Kidney glomerular epithelial cell (primary cell): ENCODE data around the gene CCDC68.
"Not testable (repeated sequence)": the region's sequence is repeated elsewhere in the genome, so short reads cannot be mapped to it uniquely, and the experiment has no call there.

ENCODE experiments used
- DNase-seq: peaks from one replicate; lab custom pipeline; 2025; lab: John Stamatoyannopoulos, UW

Gene CCDC68

GRCh38 chr18:54875063-54875462 lies 84.2 kb downstream of the CCDC68 start:
- DNase-seq, result no peak

- DNase-seq, result no peak
These were observed 85.4 kb downstream of the CCDC68 start for GRCh38 chr18:54873884-54874255.

GRCh38 chr18:54872681-54873080 lies 86.6 kb downstream of the CCDC68 start:
- no peak for DNase-seq

GRCh38 chr18:54871231-54871630 lies 88.0 kb downstream of the CCDC68 start:
- DNase-seq, result no peak

- DNase-seq, result no peak
These were observed 92.1 kb downstream of the CCDC68 start for GRCh38 chr18:54867131-54867530.

- DNase-seq, result no peak
These were observed 98.3 kb downstream of the CCDC68 start for GRCh38 chr18:54860941-54861340.

GRCh38 chr18:54859667-54860421 lies 99.4 kb downstream of the CCDC68 start:
- DNase-seq, result no peak

GRCh38 chr18:54857499-54857898 lies 101.8 kb downstream of the CCDC68 start:
- no peak for DNase-seq

GRCh38 chr18:54856105-54856646 lies 103.1 kb downstream of the CCDC68 start:
- DNase-seq, result no peak

GRCh38 chr18:54855050-54855449 lies 104.2 kb downstream of the CCDC68 start:
- not testable (repeated sequence) for DNase-seq

- no peak for DNase-seq
These were observed 106.2 kb downstream of the CCDC68 start for GRCh38 chr18:54852780-54853675.
